Stimulated activated CD4-positive, alpha-beta T cell treated with anti-CD3 and anti-CD28 coated beads, Interleukin-4, amount 100 ng/mL, for 1 hour (primary cell): ENCODE measurements around the gene BATF.

ENCODE experiments used
- DNase-seq: peaks from one replicate; pipeline ENCODE4 v3.0.0-alpha.2; 2020

Gene BATF

GRCh38 chr14:75563931-75564330 lies 41.7 kb downstream of the BATF start:
- DNase-seq: no peak

DNA sequence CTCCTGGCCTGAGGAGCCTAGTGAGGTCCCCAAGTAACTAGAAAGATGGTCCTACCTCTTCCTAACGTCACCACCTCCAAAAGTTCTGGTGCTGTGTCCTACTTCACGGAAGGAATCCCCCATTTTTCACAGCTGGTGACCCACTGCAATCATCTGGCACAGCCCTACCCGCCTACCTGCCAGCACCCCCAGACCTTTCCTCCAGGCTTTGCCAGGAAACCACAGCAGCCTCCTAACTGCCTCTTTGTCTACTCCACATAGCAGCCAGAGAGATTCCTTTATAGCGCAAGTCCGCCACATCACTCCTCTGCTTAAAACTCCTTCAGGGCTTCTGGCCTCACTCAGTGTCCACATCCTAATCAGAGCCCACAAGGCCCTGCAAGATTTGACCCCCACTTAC lies 42.8 kb downstream of the BATF start:
- no peak for DNase-seq

GRCh38 chr14:75566321-75566720 lies 44.1 kb downstream of the BATF start:
- peak; percentile 84 for DNase-seq

- no peak for DNase-seq
Measured at GRCh38 chr14:75566752-75567151, 44.5 kb downstream of the BATF start.

GRCh38 chr14:75568140-75568539 lies 45.9 kb downstream of the BATF start:
- no peak for DNase-seq

DNA sequence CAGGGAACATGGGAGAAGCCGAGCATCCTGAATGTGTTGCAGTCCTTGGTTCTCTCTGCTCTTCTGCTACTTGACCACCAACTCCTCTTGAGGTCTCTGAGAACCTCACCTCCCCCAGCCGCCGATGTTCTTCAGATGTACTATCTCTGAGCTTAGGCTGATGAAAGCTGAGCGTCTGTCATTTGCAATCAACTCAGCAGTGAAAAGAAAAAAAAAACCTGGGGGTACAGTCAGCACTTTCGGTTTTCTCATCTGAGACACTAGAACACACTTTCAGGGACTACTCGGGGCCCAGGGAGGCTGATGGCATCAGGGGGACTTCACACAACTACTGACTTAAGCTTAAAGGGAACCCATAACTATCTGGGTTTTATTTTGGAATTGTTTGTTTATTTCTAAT lies 46.5 kb downstream of the BATF start:
- peak; percentile 52 for DNase-seq

- no peak for DNase-seq
Measured at GRCh38 chr14:75570797-75571196, 48.5 kb downstream of the BATF start.

DNA sequence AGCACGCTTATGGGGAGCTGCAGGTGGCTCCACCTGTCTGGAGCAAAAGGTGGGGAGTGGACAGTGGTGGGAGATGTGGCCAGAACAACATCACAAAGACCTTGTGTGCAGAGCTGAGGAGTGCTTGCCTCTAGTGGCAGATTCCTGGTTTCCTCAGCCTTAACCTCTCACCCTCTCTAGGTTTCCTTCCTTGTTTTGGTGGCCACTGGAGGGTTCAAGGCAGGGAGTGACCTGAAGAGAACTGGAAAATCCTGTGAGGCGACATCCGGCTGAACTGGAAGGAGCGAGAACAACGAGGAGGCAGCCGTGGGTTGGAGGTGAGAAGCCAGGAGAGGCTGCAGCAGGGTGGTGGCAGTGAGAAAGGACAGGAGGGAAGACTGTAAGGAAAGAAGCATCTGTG lies 49.8 kb downstream of the BATF start:
- DNase-seq: no peak

- DNase-seq: no peak
Measured at GRCh38 chr14:75577090-75577489, 54.8 kb downstream of the BATF start.

GRCh38 chr14:75577729-75578101 lies 55.4 kb downstream of the BATF start:
- peak; percentile 74 for DNase-seq

- peak; percentile 72 for DNase-seq
Measured at GRCh38 chr14:75578102-75578785, 56.0 kb downstream of the BATF start, which contains the start of gene FLVCR2. Gene FLVCR2 (plus strand): TSS chr14:75578620. CDS start chr14:75578973, 353 bp downstream.

DNA sequence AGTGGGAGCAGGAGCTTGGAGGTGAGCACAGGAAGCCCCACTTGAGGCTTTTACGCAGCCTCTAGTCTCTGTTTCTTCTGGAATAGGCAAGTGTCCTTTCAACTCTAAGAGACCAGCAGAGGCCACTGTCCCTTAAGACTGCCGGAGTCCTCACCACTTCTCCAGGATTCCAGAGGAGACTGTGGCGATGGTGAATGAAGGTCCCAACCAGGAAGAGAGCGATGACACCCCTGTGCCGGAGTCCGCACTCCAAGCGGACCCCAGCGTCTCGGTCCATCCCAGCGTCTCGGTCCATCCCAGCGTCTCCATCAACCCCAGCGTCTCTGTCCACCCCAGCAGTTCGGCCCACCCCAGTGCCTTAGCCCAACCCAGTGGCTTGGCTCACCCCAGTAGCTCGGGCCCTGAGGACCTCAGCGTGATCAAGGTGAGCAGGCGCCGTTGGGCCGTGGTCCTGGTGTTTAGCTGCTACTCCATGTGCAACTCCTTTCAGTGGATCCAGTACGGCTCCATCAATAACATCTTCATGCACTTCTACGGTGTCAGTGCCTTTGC lies 56.6 kb downstream of the BATF start:
- DNase-seq: no peak

DNA sequence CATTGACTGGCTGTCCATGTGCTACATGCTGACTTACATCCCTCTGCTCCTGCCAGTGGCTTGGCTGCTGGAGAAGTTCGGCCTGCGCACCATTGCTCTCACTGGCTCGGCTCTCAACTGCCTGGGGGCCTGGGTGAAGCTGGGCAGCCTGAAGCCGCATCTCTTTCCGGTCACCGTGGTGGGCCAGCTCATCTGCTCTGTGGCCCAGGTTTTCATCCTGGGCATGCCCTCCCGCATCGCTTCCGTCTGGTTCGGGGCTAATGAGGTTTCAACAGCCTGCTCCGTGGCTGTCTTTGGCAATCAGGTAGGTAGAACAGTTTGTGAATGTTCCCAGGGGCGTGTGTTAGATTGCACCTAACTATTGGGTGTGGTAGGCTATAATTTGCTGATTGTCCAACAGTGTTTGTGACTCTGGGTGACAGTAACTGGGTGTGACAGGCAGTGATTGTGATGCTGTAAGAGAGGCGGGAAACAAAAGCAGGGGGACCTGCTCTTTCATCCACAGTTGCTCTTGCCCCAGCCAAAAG lies 57.1 kb downstream of the BATF start:
- no peak for DNase-seq

DNA sequence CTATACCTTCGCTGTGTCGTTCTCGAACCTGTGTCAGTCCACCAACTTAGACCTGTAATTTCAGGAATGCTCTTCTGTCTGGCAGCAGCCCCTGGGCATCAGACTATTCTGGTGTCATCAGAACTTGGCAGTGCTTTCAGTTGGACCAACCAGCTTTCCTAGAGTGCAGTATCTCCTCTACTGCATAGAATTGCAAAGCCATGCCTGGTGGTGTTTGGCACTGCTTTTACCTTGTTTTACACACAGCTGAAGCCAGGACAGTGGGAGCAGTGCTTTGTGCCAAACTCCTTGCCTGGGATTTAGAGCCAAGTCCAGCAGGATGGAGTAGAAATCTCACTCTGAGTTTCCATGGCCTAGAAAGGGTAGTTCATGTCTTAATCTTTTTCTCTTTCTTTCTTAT lies 57.6 kb downstream of the BATF start:
- DNase-seq: no peak

GRCh38 chr14:75587388-75587787 lies 65.1 kb downstream of the BATF start:
- DNase-seq: no peak

DNA sequence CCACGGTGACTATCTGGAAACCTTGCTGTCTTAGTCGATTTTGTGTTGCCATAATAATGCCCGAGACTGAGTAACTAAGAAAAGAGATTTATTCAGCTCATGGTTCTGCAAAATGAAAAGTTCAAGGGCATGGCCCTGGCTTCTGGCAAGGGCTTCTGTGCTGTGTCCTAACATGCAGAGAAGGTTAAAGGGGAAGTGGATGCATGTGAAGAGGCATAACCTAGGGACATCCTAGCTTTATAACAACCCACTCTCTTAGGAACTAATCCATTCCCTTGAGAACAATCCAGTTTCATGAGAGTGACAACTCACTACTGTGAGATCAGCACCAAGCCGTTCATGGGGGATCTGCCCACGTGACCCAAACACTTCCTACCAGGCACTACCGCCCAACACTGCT lies 67.7 kb downstream of the BATF start:
- no peak for DNase-seq

- no peak for DNase-seq
Measured at GRCh38 chr14:75591331-75591946, 69.2 kb downstream of the BATF start.

- no peak for DNase-seq
Measured at GRCh38 chr14:75591987-75592575, 69.8 kb downstream of the BATF start.

DNA sequence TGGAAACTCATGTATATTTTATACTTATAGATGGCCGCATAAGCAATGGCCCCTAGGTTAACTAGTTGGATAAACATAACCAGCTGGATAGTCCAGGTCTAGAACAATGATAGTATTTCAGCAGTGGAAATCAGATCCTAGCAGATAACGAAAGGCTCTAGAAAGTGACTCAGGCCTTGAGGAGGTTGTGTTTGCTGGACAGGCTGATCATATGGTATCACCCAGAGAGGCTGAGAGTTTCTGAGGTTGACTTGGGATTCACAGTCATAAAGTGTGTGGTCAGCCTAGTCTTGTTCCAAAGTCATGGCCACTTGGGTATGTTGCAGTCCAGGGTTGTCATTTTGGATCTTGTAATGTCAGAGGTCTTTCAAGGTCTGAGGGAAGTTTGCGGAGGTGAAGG lies 73.0 kb downstream of the BATF start:
- DNase-seq: no peak
